ENCODE results near the gene SDK1.

SDK1 gene

GRCh38 chr7:3285652-3286051 is 15.4 kb upstream of the SDK1 start:
- no peak for DNase-seq

- no peak for DNase-seq
These were observed 11.1 kb upstream of the SDK1 start for GRCh38 chr7:3289996-3290395.

GRCh38 chr7:3292694-3293093 is 8.4 kb upstream of the SDK1 start:
- DNase-seq = no peak

- DNase-seq = no peak
These were observed 6.5 kb upstream of the SDK1 start for GRCh38 chr7:3294432-3295100.

- DNase-seq = no peak
These were observed 3.8 kb upstream of the SDK1 start for GRCh38 chr7:3297105-3297819.

- no peak for DNase-seq
These were observed 816 bp upstream of the SDK1 start for GRCh38 chr7:3300221-3300650.

GRCh38 chr7:3301449-3301731 is 338 bp downstream of the SDK1 start:
- DNase-seq = no peak

GRCh38 chr7:3301831-3302618 is 973 bp downstream of the SDK1 start:
- DNase-seq = peak in 1 of 2 donors; percentile 45

GRCh38 chr7:3302681-3303320 is 1.7 kb downstream of the SDK1 start:
- no peak for DNase-seq

- no peak for DNase-seq
These were observed 3.1 kb downstream of the SDK1 start for GRCh38 chr7:3304131-3304530.

GRCh38 chr7:3307435-3307834 is 6.4 kb downstream of the SDK1 start:
- DNase-seq = no peak

GRCh38 chr7:3309140-3309539 is 8.1 kb downstream of the SDK1 start:
- no peak for DNase-seq

GRCh38 chr7:3309956-3310355 is 8.9 kb downstream of the SDK1 start:
- DNase-seq = no peak

- DNase-seq = no peak
These were observed 9.8 kb downstream of the SDK1 start for GRCh38 chr7:3310884-3311283.

GRCh38 chr7:3312583-3312982 is 11.5 kb downstream of the SDK1 start:
- DNase-seq = no peak

- DNase-seq = no peak
These were observed 17.8 kb downstream of the SDK1 start for GRCh38 chr7:3318874-3319273.

GRCh38 chr7:3321206-3321605 is 20.2 kb downstream of the SDK1 start:
- DNase-seq = no peak

- DNase-seq = no peak
These were observed 20.7 kb downstream of the SDK1 start for GRCh38 chr7:3321745-3322144.

- no peak for DNase-seq
These were observed 25.2 kb downstream of the SDK1 start for GRCh38 chr7:3326246-3326645.

- no peak for DNase-seq
These were observed 26.0 kb downstream of the SDK1 start for GRCh38 chr7:3327099-3327498.

GRCh38 chr7:3327655-3328054 is 26.6 kb downstream of the SDK1 start:
- DNase-seq = no peak

GRCh38 chr7:3332308-3332707 is 31.3 kb downstream of the SDK1 start:
- DNase-seq = no peak

GRCh38 chr7:3333861-3334260 is 32.8 kb downstream of the SDK1 start:
- DNase-seq = no peak

Measured in hippocampal formation (tissue), 2 donors.